ENCODE results near the gene FAM151B.

Gene FAM151B

GRCh38 chr5:80591352-80591751 is 103.5 kb downstream of the FAM151B start:
- DNase-seq = peak; percentile 16

GRCh38 chr5:80592105-80592504 is 104.2 kb downstream of the FAM151B start:
- no peak for DNase-seq

Data from fibroblast of upper back skin (primary cell).